ENCODE measurements around the gene WASF2.

WASF2 gene

DNA sequence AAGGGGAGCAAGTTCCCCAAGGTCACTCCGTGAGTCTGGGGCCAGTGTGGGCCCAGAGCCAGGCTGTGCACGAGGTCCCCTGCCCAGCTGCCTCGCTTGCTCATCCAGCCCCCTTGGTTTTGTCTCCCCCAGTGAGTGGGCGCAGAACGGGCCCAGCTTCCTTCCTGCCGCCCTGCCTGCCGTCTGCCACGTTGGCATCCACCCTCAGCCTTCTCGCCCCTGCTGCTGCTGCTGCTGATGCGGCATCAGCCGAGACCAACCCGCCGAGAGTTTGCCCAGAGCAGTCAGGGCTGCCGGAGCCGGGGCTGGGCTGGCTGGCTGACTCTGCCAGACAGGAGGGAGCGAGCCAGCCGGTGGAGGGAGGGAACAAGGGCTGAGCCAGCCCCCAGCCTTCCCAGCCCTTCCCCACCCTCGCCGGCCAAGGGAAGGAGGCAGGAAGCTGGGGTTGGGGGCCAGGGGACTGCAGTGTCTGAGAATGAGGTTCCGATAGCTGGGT lies 31.4 kb upstream of the WASF2 start:
- no peak for DNase-seq (ENCODE audit: low read depth)
- no peak overlapping the region for H3K4me3 ChIP-seq (ENCODE audit: low read length)
- TF ChIP-seq, protein P1, sequence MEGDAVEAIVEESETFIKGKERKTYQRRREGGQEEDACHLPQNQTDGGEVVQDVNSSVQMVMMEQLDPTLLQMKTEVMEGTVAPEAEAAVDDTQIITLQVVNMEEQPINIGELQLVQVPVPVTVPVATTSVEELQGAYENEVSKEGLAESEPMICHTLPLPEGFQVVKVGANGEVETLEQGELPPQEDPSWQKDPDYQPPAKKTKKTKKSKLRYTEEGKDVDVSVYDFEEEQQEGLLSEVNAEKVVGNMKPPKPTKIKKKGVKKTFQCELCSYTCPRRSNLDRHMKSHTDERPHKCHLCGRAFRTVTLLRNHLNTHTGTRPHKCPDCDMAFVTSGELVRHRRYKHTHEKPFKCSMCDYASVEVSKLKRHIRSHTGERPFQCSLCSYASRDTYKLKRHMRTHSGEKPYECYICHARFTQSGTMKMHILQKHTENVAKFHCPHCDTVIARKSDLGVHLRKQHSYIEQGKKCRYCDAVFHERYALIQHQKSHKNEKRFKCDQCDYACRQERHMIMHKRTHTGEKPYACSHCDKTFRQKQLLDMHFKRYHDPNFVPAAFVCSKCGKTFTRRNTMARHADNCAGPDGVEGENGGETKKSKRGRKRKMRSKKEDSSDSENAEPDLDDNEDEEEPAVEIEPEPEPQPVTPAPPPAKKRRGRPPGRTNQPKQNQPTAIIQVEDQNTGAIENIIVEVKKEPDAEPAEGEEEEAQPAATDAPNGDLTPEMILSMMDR (IDR thresholded peaks at IDR 0.05; ENCODE audit: insufficient read depth, low read depth, low read length, missing control alignments) = no peak

DNA sequence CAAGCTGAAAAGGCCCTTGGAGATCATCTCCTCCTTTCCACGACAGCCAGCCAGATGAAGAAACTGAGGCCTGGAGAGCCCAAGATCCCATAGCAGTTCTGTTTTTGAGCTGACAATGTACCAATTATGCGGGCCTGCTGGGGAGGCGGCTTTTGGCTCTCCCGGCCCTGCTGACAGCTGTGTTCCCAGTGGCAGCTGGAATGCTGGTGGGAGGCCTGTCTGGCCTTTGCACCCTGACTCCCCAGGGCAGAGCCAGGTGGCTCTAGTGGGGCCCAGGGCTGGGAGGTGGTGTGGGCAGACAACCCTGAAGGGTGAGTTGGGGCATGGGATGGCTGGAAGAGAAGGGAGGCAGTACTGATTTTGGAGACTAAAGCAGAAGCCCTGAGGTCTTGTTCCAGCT lies 30.7 kb upstream of the WASF2 start:
- TF ChIP-seq, protein P1 (IDR thresholded peaks at IDR 0.05; ENCODE audit: insufficient read depth, low read depth, low read length, missing control alignments) = no peak
- no peak overlapping the region for H3K4me3 ChIP-seq (ENCODE audit: low read length)
- DNase-seq (ENCODE audit: low read depth) = no peak

DNA sequence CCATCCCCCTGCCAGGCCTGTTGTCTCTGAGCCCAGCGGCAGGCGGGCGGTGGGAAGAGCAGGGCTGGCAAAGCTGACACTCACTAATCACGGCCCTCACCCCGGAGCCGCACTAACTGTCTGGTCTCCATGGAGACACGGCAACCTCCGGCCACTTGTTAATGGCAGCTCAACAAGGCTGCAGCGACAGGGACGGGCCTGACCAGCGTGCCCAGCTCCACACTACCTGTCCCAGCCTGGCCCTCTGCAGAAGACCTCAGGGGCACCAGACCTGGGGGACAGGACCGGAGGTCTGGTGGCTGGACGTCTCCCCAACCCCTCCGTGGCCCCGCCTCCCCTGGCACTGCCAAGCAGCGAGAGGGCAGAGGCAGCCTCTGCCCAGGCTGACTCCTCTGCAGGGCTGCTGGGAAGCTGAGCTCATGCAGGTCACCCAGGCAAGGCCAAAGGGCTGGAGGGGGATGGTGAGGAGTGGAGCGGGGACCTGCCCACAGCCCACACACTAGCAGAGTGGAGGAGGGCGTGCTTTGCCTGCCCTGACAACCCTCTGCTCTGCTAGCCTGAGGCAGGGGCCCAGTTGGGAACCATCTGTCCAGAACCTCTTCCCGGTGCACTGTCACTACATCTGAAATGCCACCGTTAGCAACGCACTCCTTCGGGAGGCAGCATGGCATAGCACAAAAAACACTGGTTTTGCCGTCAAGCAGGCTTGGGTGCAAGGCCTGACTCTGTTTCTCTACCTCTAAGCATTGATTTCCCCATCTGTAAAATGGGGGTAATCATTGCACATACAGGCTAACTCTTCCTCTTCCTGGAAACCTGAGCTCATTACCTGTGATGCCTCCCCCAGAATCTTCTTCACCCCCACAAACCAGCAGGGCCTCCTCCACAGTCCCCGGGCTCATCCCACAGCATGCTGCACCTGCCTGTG lies 29.6 kb upstream of the WASF2 start:
- TF ChIP-seq, protein P1 (IDR thresholded peaks at IDR 0.05; ENCODE audit: insufficient read depth, low read depth, low read length, missing control alignments) = no peak
- H3K4me3 ChIP-seq (ENCODE audit: low read length) = no peak overlapping the region
- DNase-seq (ENCODE audit: low read depth) = no peak

DNA sequence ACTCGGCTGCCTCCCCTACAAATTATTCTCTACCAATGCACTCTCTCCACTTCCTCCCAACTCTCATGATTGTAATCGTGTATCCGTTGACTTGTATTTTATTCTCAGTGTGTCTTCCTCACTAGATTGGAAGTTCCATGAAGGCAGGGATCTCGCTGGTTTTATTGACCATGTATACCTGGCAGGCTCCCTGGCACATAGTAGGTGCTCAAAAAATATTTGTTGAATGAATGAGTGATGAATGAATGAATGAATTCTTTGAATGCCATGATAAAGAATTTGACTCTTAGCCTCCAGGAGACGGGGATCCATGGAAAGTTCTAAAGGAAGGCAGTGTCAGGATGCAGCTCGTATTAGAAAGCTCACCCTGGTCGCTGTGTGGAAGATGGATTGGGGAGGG lies 28.8 kb upstream of the WASF2 start:
- DNase-seq (ENCODE audit: low read depth) = no peak
- no peak overlapping the region for H3K4me3 ChIP-seq (ENCODE audit: low read length)
- TF ChIP-seq, protein P1 (IDR thresholded peaks at IDR 0.05; ENCODE audit: insufficient read depth, low read depth, low read length, missing control alignments) = no peak

DNA sequence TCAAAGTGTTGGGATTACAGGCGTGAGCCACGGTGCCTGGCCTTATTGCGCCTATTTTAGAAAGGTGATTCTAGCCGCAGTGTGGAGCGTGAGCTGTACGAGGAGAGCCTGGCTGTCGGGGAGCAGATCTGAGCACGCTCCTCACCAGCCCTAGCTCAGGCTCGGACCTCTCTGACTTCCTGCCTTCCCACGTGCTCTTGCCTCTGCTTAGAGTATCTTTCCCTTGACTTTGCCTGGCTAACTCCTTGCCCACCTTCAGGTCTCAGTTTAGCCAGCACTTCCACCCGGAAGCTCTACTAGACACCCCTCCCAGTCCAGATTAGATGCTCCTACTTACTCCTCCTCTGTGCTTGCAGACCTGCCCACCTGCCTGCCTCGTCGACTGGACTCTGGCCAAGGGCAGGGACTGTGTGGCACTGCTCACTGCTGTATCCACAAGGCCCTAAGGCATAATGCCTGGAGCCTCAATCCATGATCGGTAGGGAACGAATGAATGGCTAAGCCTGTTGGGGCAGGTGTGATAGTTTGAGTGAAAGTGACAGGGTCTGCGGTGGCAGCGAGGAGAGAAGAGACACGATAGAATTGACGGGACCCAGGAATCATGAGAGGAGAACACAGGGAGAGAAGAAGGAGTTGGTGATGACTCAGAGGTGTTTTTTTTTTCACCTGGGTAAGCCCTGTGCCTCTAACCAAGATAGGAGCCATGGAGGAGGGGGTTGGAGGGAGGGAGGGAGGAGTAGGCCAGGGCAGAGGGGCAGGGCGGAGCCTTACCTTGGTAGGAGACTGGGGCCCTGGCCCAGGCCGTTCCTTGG lies 28.1 kb upstream of the WASF2 start:
- TF ChIP-seq, protein P1 (IDR thresholded peaks at IDR 0.05; ENCODE audit: insufficient read depth, low read depth, low read length, missing control alignments) = no peak
- DNase-seq (ENCODE audit: low read depth) = peak; percentile 67
- H3K4me3 ChIP-seq (ENCODE audit: low read length) = no peak overlapping the region

DNA sequence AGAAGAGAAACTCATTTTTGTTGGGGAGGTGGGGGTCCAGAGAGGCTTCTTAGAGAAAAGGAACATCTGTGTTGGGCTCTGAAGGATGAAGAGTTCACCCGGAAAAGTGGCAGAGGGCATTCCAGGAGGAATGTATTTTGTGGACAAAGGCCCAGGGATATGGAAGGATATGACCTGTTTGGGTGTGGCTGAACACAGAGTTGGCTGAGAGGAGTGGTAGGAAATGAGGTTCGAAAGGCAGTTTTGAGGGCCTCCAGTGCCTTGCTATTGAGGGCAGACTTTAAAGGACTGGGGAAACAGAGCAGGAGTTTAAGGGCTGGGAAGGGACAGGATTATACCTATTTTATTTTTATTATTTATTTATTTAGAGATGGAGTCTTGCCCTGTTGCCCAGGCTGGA lies 27.3 kb upstream of the WASF2 start:
- DNase-seq (ENCODE audit: low read depth) = no peak
- TF ChIP-seq, protein P1 (IDR thresholded peaks at IDR 0.05; ENCODE audit: insufficient read depth, low read depth, low read length, missing control alignments) = no peak

More for the DNA sequence above, 27.3 kb upstream of the WASF2 start:
- H3K4me3 ChIP-seq (ENCODE audit: low read length) = no peak overlapping the region
